ENCODE data around the gene CLDN14.

The CLDN14 gene

DNA sequence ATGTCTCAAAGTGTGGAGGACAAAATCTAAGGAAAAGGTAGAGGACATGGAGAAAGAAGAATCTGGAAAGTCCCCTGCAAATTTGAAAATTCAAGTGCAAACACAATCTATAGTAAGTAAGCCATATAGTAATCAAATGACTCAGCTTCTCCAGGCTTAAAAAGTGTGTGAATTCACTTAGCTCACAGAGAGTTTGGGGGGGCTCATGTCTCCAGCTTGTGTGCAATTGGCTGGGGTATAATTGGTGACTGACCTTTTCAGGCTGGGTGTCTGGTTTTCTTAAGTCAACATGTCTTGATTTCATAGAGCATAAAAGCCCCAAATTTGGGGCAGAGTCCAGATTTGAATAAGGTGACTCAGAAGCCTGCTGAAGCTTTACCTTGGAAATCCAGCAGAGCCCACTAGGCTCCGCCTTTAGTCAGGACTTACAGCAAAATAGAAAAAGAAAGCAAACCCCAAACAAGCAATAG, 8.6 kb downstream of the CLDN14 start:
- no peak for DNase-seq (ENCODE audit: low read depth in 3 of 3)

DNA sequence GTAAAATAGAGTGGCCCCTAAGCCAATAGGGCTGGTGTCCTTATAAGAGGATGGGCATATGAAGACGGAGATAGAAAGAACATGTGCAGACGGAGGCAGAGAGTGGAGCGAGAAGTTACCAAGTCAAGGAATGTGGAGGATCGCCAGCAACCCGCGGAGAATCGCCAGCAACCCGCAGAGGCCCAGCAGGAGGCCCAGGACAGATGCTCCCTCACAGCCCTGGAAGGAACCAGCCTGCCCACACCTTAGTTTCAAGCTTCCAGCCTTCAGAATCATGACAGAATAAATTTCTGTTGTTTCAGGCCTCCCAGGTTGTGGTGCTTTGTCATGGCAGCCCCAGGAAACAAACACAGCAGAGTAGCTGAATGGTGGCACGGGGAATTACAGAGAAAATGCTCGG, 9.6 kb downstream of the CLDN14 start:
- DNase-seq (ENCODE audit: low read depth in 3 of 3), result no peak

DNA sequence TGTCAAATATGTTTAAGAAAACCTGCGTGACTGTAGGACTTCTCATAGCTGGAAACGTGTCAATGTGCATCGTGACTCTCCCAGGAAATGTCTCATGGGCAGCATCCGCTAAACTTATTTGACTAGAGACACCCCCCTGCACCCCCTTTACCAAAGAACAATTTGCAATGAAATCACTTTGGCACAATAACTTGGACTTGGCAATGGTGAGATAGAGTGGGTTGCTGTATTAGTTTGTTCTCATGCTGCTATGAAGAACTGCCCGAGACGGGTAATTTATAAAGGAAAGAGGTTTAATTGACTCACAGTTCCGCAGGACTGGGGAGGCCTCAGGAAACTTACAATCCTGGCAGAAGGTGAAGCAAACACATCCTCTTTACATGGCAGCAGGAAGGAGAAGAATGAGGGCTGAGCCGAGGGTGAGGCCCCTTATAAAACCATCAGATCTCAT, 13.8 kb downstream of the CLDN14 start:
- DNase-seq (ENCODE audit: low read depth in 3 of 3), result no peak

DNA sequence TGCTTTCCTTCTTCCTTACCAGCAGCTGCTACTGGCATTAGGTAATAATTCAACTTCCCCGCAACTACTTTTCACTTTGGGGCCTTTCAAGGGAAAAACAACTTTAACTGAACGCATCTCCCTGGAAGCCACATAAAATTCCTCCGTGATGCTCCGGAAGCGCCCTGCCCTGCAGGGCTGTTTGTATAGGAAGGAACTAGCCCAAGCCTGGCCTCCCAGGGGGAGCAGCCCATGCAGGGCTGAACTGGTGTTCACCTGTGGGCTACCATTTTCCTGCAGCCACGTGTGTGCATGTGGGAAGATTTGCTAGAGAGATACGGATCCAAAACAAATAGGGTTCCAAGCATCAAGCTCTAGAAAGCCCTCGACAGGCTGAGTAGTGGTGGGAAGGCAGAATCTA, 14.4 kb downstream of the CLDN14 start:
- DNase-seq (ENCODE audit: low read depth in 3 of 3), result no peak

DNA sequence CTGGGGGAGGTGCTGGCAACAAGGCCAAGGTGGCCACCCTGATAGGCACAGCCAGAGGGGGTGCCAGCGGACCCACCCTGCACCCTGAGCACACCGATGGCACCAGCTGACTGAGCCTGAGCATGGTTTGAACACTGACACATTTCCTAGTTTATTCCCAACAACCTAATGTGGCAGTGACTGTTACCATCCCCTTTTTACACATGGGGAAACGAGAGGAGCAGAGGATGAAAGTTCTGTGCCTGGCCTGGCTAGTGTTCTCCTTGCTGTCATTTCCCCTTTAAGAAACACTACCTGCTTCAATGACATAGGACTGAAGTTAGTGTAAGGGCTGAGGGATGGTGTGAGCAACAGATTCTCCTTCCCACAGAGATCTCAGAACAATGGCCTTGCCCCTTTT, 15.3 kb downstream of the CLDN14 start:
- DNase-seq (ENCODE audit: low read depth in 3 of 3), result no peak

DNA sequence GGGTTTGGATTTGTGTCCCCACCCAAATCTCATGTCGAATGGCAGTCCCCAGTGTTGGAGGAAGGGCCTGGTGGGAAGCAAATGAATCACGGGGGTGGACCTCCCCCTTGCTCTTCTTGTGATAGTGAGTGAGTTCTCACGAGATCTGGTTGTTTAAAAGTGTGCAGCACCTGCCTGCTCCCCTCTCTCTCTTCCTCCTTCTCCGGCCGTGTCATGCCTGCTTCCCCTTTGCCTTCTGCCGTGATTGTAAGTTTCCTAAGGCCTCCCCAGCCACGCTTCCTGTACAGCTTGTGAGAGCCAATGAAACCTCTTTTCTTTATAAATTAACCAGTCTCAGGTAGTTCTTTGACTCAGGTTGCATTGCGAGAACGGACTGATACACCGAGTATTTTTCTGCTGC, 15.9 kb downstream of the CLDN14 start:
- DNase-seq (ENCODE audit: low read depth in 3 of 3), result no peak

DNA sequence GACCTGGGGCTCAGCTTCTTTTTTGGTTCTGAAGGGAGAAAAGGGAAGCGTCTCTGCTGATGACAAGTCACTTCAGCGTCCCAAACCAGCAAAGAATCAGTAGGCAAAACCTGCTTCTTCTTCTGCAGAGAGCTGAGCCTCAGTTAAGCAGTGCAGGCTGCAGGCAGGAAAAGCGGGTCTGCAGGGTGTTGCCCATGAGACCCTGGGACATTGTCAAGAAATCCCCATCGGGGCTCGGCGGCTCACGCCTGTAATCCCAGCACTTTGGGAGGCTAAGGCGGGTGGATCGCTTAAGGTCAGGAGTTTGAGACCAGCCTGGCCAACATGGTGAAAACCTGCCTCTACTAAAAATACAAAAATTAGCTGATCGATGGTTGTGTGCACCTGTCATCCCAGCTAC, 16.7 kb downstream of the CLDN14 start:
- no peak for DNase-seq (ENCODE audit: low read depth in 3 of 3)

DNA sequence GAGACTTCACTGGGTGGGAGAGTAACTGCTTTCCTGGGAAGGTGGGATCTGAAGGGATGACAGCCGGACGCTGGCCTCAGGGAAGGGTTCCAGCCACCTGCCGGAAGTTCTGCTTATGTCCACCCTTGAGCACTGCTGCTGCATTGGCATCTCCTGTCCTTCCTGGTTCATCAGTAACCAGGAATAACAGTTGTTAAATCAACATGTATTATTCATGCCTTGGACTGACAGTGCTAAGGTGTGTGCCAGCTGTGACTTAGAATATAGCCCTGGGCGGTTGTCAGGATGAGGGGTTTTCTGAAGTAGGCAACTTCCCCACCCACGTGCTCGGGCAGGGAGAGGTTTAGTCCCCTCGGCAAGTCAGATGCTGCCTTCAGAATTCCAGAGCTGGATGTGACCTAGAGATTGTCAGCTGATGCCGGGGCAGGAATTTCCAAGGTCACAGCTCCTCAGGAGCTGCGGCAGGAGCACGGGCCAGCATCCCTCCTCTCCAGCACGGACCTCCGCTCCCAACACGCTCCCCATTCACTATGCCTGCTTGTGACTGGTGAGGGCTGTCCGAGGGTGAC, 17.9 kb downstream of the CLDN14 start:
- no peak for DNase-seq (ENCODE audit: low read depth in 3 of 3)

DNA sequence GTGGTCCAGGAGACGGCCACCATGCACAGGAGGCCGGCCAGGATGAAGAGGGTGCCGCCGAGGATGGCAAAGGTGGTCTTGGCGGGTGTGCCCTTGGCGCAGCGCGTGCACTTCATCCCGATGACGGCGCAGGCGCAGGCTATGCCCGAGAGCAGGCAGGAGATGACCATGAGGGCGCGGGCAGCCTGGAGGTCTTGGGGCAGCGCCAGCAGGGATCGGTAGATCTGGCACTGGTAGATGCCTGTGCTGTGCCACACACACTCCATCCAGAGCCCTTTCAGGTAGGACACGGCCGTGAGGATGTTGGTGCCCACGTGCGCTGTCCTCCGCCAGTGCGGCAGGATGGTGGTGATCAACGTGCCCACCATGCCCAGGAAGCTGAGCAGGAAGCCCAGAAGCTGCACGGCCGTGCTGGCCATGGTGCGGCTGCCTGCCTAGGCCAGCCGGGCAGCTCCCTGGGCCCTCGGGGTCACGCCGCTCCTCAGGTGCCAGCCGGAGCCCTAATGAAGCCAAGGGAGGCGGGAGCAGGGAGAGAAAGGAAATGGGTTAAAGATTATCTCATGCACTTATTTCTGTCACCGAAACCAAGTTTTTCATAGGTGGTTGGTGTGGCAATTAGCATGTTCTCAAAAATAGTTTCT, 18.5 kb downstream of the CLDN14 start:
- no peak for DNase-seq (ENCODE audit: low read depth in 3 of 3)

DNA sequence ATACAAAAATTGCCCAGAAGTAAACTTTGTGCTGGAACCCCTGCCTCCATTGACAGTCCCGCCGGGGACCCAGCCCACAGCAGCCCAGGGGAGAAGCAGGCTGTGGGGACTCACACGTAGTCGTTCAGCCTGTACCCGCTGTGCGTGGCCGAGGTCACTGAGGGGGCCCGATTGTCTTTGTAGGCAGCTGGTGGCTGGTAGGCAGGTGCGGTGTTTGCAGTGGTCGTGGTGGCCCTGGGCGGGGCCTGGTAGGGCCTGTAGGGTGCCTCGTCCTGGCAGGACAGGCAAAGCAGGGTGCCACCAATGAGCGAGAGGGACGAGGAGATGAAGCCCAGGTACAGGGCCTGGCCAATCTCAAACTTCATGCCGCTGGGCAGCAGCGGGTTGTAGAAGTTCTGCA, 19.1 kb downstream of the CLDN14 start:
- no peak for DNase-seq (ENCODE audit: low read depth in 3 of 3)

DNA sequence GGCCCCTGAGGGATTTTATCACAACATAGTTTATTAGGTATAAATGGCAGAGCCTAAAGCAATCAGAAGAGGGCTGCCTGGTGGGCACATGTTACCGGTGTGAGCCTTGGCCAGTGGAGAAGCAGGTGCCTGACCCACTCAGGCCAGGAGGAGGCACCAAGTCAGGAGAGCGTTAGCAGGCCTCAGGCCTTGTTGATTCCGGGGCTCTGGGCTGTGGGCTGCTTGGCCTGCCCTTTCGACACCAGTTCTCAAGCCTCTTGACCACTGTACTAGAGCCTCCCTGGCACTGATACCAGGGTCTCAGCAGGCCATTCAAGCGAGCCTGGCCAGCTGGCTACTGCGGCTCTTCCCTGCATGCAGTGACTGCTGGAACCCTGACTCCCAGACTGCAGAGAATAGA, 20.8 kb downstream of the CLDN14 start:
- no peak for DNase-seq (ENCODE audit: low read depth in 3 of 3)

DNA sequence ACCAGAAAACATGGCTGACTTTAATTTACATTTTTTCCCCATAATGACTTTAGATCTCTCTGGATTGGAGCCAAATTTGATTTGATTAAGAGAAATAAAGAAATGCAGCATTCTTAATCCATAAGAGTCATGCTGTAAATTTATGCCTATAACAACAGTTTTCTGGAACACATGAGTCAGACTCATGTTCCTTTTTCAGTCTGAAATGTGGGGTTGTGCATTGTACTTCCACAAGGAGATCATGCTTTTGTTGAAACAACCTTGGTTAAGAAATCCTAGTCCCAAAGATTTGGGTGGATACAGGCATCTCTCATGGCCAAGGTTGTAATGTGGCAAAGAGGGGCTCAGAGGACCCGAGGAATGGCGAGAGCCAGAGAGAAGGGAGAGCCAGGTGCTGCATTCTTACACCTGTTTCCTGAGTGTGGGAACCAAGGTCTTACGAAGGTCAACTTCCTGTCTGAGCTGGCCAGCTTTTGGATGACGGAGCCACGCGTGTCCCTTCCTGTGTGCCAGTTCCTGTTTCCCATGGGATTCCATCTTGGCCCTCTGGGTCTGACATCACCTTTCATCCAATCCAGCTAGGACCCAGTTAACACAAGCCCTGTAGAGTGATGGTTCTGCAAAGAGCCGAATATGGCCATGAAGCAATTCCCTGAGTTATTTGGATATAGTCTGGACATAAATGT, 23.1 kb downstream of the CLDN14 start:
- DNase-seq (ENCODE audit: low read depth in 3 of 3), result no peak

DNA sequence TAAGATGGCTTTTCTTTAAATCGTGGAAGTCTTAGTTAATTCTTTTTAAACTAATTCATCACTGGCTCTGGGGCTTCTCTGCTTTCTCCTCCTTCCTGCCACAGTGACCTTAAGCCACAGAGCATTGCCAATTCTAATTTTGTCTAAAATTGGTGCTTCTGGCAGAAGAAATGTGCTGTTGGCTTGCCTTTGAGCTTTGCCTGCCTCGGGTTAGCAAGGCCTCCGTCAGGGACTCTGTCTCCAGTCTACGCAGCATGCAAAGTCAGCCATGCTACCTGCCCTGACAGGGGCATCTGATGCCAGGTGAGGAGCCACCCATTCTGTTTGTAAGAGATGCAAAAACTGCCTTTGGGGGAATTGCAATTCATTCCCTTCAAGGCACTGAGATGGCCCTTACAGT, 25.2 kb downstream of the CLDN14 start:
- no peak for DNase-seq (ENCODE audit: low read depth in 3 of 3)

DNA sequence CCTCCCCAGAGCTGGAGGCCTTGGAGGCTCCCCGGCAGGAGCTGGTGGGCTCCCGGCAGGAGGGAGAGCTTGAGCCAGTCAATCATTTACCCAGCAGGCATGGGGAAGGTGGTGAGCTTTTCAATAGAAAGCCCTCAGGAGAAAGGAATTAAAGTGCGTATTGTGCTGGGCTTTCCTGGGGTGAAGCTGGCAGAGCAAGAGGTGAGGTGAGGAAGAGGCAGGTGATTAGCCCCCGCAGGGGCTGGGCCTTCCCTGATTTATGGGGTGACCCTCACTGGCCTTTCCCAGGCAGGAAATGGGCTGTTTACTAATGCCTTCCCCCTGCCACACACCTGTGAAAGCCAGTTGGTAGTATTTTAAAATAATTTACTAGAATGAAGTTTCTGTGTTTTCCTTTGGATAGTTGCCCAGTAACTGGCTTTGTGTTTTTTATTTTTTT, 25.8 kb downstream of the CLDN14 start:
- DNase-seq (ENCODE audit: low read depth in 3 of 3), result no peak

DNA sequence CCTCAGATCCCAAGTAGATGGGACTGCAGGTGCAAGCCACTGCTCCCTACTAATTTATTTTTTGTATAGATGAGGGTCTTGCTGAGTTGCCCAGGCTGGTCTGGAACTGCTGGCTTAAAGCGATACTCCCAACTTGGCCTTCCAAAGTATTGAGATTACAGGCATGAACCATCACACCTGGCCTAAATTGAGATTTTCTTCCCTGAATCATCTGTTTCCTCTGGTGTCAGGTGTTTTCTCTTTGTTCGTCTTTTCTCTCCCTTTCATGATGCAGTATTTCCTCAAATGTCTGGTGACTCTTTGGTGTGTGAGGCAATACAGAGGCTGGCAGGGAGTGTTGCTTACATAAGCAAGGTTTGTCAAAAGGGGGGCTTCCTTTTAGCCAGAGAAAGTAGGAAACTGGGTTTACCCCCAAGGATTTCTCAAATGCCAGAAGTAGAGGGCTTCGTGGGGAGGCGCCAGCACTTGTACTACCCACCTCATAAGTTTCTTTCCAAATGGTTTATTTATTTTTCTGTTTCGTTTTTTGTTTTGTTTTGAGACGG, 27.6 kb downstream of the CLDN14 start:
- DNase-seq (ENCODE audit: low read depth in 3 of 3), result no peak

DNA sequence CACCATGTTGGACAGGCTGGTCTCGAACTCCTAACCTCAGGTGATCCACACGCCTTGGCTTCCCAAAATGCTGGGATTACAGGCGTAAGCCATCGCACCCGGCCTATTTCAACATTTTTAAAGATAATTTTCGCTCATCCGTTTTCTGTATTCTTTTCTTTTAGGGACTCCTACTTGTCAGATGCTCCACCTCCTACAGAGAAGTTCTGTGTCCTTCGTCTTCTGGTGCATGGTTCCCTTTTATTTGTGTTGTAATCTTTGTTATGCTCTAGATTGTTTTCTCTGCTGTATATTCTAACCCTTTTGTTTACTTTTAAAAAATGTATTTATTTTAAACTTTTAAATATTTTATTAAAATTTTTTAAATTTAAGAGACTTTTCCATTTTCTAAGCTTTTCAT, 28.4 kb downstream of the CLDN14 start:
- no peak for DNase-seq (ENCODE audit: low read depth in 3 of 3)

DNA sequence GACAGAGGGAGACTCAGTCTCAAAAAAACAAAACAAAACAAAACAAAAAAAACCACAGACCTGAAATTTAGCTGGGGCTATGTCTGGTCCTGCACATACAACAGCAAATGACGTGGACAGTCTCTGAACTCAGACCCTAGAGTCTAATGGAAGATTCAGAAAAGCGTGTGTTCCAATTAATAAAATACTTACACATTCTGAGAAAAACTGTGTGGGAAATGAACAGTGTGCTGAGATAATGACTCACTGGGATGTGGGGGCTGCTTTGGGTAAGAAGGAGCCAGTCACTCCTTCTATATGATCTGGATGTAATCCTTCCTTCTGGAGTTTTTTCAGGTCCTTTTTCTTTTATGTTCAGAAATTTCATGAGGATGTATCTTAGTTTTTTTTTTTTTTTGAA, 29.4 kb downstream of the CLDN14 start:
- no peak for DNase-seq (ENCODE audit: low read depth in 3 of 3)

DNA sequence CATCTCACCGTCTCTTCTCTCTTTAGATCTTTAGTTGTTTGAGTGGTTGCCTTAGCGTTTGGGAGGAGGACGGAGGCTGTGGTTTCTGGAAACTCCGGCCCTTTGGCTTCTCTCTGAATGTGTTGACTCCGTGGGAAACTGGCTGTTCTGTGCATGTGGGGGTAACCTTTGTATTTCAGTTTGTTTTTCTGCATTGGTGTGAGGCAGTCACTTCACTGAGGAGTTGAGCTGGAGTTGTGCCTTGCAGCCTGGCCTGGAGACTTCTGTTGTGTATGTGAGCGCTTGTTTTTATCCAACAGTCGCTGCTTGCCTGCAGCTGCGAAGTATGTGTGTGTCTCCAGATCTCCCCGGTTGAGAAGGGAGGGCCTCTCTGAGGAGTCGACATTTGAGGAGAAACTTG, 33.6 kb downstream of the CLDN14 start:
- DNase-seq (ENCODE audit: low read depth in 3 of 3), result no peak

DNA sequence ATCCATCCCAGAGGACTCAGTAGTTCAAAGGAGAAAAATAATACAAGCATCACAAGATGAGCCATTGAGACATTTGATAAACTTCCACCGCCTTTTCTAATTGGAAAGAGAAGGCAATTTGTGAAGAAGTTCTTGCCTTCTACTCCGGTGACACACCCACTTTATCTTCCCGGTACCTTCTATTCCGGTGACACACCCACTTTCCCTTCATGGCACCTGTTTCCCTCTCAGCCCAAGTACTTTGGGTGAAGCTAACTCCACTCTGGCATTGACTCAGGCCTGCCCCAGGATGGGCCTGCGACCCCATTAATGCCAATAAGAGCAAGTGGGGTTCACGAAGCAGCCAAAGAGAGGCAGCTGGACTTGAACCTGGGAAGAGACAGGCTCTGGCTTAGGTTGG, 38.2 kb downstream of the CLDN14 start:
- no peak for DNase-seq (ENCODE audit: low read depth in 3 of 3)

DNA sequence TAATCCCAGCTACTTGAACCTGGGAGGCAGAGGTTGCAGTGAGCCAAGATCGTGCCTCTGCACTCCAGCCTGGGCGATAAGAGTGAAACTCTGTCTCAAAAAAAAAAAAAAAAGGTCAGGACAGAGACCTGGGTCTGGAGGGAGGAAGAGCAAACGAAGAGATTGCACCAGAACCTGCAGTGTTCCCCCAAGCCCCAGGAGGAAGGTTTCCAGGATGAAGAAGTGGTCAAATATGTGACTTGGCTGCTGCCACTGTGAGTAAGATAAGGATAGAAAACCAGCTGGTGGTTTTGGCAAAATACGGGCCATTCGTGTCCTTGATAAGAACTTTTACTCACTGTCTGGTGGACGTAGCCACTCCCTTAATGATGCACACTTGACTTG, 42.2 kb downstream of the CLDN14 start:
- no peak for DNase-seq (ENCODE audit: low read depth in 3 of 3)

DNA sequence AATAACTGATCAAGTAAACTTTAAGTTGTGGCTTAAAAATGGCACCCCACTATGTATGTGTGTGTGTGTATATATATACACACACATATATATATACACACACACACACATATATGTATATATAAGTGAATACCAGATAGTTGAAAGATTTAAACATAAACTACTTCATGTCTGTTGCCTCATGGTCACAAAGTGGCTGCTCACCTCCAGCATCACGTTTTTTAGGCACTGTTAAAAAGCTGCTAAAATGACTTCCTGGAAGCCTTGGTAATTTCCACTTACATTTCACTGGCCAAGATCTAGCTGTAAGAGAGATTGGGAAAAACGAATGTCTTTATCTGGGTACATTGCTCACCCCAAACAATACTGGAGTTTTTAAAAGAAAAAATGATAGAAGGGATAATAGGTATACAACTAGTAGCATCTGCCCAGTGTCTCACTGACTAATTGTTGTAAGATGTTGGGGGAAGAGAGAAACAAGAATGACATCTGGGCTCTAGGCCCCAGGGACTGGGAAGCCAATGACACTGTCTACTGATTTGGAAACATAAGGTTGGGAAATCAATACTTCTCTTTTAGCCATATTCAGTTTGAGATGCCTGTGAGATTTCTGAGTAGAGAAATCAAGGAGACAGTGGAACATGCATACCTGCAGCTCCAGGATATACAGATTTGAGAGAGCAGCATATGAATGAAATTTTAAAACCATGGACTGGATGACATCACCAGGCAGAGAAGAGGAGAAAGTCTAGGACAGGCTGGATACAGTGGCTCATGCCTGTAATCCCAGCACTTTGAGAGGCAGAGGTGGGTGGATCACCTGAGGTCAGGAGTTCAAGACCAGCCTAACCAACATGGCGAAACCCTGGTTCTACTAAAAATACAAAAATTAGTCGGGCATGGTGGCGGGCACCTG, 42.8 kb downstream of the CLDN14 start:
- no peak for DNase-seq (ENCODE audit: low read depth in 3 of 3)

DNA sequence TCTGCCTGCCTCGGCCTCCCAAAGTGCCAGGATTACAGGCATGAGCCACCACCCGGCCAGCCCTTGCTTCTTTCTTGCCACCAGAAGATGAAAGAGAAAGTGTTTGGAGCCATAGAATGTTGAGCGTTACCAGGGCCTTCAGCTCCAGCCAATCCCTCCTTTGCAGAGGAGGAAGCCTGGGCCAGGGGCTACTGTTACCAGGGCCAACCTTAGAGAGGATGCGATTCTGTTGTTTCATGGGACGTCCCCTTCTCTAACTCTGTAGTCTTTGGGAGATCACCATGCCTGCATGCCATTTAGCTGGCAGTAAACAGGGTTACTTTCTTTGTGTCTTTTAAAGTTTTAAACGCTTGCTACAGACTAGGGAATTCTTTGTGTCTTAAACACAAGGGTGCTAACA, 45.8 kb downstream of the CLDN14 start:
- DNase-seq (ENCODE audit: low read depth in 3 of 3), result no peak

Data from stimulated activated CD4-positive, alpha-beta T cell treated with anti-CD3 and anti-CD28 coated beads, TNF-alpha, amount 100 ng/mL, for 4 hours (primary cell).